GM18505 (cell line): ENCODE data around the gene MAPK8.

Experiments
- ATAC-seq: cut with Tn5 transposase; IDR thresholded peaks from one replicate; pipeline ENCODE4 v1.9.1; 2021; ENCODE audit not compliant: unreplicated experiment
- POLR2A ChIP-seq: IDR thresholded peaks from 4 replicates; pipeline ENCODE4 v1.6.1; 2011; ENCODE audit warnings: borderline replicate concordance; ENCODE audit not compliant: insufficient read depth, insufficient read length; ENCODE audit errors: extremely low read depth

The MAPK8 gene

GRCh38 chr10:48300556-48300955 is 5.9 kb upstream of the MAPK8 start:
- TF ChIP-seq POLR2A = no peak
- ATAC-seq = no peak

- TF ChIP-seq POLR2A = no peak
- no peak for ATAC-seq
These were observed 3.7 kb upstream of the MAPK8 start for GRCh38 chr10:48302515-48303476.

GRCh38 chr10:48305905-48306264 is 592 bp upstream of the MAPK8 start:
- no peak for TF ChIP-seq POLR2A
- ATAC-seq = no peak

GRCh38 chr10:48306870-48307710 is 613 bp downstream of the MAPK8 start:
- peak; percentile 37 for ATAC-seq
- TF ChIP-seq POLR2A = no peak

GRCh38 chr10:48307711-48308018 is 1.2 kb downstream of the MAPK8 start:
- ATAC-seq = no peak
- TF ChIP-seq POLR2A = no peak

GRCh38 chr10:48309711-48310226 is 3.3 kb downstream of the MAPK8 start:
- no peak for ATAC-seq
- no peak for TF ChIP-seq POLR2A

- no peak for ATAC-seq
- no peak for TF ChIP-seq POLR2A
These were observed 7.6 kb downstream of the MAPK8 start for GRCh38 chr10:48314107-48314506.

GRCh38 chr10:48316236-48316635 is 9.8 kb downstream of the MAPK8 start:
- no peak for TF ChIP-seq POLR2A
- no peak for ATAC-seq

GRCh38 chr10:48317321-48317990 is 11.0 kb downstream of the MAPK8 start:
- ATAC-seq = no peak
- TF ChIP-seq POLR2A = no peak

- no peak for ATAC-seq
- TF ChIP-seq POLR2A = no peak
These were observed 15.5 kb downstream of the MAPK8 start for GRCh38 chr10:48322017-48322416.

GRCh38 chr10:48324580-48324979 is 18.1 kb downstream of the MAPK8 start:
- no peak for ATAC-seq
- no peak for TF ChIP-seq POLR2A

- no peak for ATAC-seq
- no peak for TF ChIP-seq POLR2A
These were observed 23.8 kb downstream of the MAPK8 start for GRCh38 chr10:48330269-48330668.

GRCh38 chr10:48331436-48331835 is 25.0 kb downstream of the MAPK8 start:
- ATAC-seq = no peak
- no peak for TF ChIP-seq POLR2A
